Vagina (tissue), 2 donors: ENCODE data around the gene KCTD20.

Source experiments
- POLR2A ChIP-seq, 2 donors: fragments of 450-650 bp; IDR thresholded peaks; one replicate each; pipeline ENCODE4 v1.6.1; 2017; ENCODE audit warnings: antibody characterized with exemption in 2 of 2, mild to moderate bottlenecking in 2 of 2, moderate library complexity in 2 of 2
- POLR2AphosphoS5 ChIP-seq, 2 donors: sonication (generic); formaldehyde crosslinking; IDR thresholded peaks; one replicate each; pipeline ENCODE4 v1.9.0; 2017; ENCODE audit warnings: antibody characterized with exemption in 2 of 2, mild to moderate bottlenecking in 2 of 2, low read depth in 1 of 2; ENCODE audit not compliant: insufficient read depth in 1 of 2
- TF ChIP-seq, protein P1 (sequence below), 3 experiments: fragments of 450-650 bp in 2 of 3; fragments of 200-600 bp in 1 of 3; sonication (generic) in 1 of 3; IDR thresholded peaks; one replicate each; pipeline ENCODE4 v1.5.1; 2017 to 2019; ENCODE audit warnings: antibody characterized with exemption in 3 of 3, mild to moderate bottlenecking in 2 of 3, moderate library complexity in 2 of 3

GRCh38 chr6:36443471-36444428 lies 950 bp downstream of the KCTD20 start:
- TF ChIP-seq, protein P1, sequence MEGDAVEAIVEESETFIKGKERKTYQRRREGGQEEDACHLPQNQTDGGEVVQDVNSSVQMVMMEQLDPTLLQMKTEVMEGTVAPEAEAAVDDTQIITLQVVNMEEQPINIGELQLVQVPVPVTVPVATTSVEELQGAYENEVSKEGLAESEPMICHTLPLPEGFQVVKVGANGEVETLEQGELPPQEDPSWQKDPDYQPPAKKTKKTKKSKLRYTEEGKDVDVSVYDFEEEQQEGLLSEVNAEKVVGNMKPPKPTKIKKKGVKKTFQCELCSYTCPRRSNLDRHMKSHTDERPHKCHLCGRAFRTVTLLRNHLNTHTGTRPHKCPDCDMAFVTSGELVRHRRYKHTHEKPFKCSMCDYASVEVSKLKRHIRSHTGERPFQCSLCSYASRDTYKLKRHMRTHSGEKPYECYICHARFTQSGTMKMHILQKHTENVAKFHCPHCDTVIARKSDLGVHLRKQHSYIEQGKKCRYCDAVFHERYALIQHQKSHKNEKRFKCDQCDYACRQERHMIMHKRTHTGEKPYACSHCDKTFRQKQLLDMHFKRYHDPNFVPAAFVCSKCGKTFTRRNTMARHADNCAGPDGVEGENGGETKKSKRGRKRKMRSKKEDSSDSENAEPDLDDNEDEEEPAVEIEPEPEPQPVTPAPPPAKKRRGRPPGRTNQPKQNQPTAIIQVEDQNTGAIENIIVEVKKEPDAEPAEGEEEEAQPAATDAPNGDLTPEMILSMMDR (IDR thresholded peaks at IDR 0.05): no peak
- TF ChIP-seq POLR2A (IDR thresholded peaks at IDR 0.05) (no peak), POLR2AphosphoS5 (IDR thresholded peaks at IDR 0.05; ENCODE audit: insufficient read depth in 1 of 2, low read depth in 1 of 2) (no peak)
